Right lobe of liver (tissue), 4 donors: ENCODE results near the gene KIAA0825.

Source experiments
- CTCF ChIP-seq, 4 donors: fragments of 200-600 bp in 3 of 4; fragments of 450-650 bp in 1 of 4; IDR thresholded peaks; one replicate each; pipeline versions ENCODE4 v1.5.1 to v1.8.0; 2016 to 2022; ENCODE audit warnings: antibody characterized with exemption in 4 of 4, mild to moderate bottlenecking in 2 of 4
- POLR2A ChIP-seq: fragments of 450-650 bp; IDR thresholded peaks from one replicate; pipeline ENCODE4 v1.6.1; 2017; ENCODE audit warnings: antibody characterized with exemption, mild to moderate bottlenecking
- donor health status: DM: no; HTN: no; CAD: no.
- donor health status: DM: no; HTN: no; CAD: no.
- donor health status: DM: no; HTN: yes; CAD: no.

- TF ChIP-seq CTCF (IDR thresholded peaks at IDR 0.05) (no peak), POLR2A (no peak)
These were observed 251.6 kb downstream of the KIAA0825 start for GRCh38 chr5:94366811-94367210.
